ENCODE results near the gene EIF3J.
"Not testable (repeated sequence)": the region's sequence is repeated elsewhere in the genome, so short reads cannot be mapped to it uniquely, and the experiment has no call there.

The EIF3J gene

GRCh38 chr15:44542596-44542995, 5.6 kb downstream of the EIF3J start:
- DNase-seq, result no peak

GRCh38 chr15:44544745-44545144, 7.8 kb downstream of the EIF3J start:
- DNase-seq, result not testable (repeated sequence)

DNA sequence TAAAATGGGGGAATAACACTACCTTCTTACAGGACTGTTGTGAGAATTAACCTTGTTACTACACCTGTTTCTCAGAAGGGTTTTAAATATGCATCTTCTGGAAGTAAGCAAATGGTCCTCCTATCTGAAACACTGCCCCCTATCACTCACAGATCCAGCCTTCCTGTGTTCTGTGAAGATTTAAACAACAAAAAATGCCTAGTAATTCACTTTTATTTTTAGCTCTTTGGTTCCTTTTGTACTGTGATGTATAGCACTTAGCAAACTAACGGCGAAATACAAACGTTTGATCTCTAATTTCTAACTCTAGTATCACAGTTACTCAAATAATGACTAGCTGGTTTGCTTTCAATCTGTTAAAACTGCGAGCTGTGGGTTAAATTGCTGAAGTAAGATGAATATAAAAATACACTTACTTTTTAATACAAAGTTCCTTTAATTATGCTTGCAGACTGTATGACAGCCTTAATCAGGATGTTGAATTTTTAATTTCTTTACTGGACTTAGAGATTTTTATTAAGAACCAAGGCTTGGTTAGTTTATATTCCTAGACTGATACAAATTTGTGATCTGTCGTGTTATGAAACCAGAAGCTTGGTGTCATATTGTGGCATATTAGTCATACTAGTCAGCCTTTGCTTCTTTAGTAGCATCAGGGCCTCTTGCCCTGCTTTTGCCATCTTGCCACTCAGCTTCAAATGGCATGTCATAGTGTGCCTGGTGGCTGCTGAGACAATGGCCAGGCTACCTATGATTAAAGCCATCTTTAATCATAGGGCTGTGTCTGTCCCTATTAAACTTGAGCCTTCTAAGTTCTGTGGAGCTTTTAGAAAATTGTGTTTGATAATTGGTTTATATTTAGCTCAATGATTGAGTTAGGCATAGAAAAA, 9.2 kb downstream of the EIF3J start:
- DNase-seq, result no peak

- DNase-seq, result not testable (repeated sequence)
These were observed 12.2 kb downstream of the EIF3J start for GRCh38 chr15:44549152-44549551.

DNA sequence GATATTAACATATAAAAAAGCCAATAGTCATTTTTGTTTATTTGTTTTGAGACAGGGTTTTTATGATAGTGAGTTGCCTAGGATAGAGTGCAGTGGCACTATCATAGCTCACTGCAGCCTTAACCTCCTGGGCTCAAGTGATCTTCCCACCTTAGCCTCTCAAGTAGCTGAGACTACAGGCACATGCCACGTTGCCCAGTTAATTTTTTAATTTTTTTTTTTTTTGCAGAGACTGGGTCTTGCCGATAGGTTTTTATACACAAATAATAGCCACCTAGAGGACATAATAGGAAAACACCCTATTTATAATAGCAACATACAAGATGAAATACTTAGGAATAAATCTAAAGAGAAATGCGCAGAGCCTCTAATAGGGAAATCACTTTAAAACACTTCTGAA, 13.3 kb downstream of the EIF3J start:
- no peak for DNase-seq

DNA sequence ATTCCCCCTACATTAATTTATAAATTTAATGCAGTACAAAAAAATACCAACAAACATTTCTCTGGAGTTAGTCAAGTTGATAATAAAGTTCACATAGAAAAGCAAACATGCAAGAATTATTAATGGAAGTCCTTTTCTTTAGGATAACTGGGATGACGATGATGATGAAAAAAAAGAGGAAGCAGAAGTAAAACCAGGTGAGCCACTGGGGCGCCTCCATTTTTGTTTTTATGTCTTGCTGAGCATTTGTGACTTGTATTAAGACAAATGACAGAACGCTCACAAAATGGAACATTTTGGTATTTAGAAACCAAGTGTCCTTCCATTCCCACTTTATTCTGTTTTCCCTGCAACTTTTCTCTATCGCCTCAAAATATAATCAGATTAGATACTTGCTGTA, 13.8 kb downstream of the EIF3J start:
- no peak for DNase-seq

GRCh38 chr15:44554934-44555723, 18.2 kb downstream of the EIF3J start:
- DNase-seq, result no peak

- DNase-seq, result not testable (repeated sequence)
These were observed 24.0 kb downstream of the EIF3J start for GRCh38 chr15:44560926-44561325.

DNA sequence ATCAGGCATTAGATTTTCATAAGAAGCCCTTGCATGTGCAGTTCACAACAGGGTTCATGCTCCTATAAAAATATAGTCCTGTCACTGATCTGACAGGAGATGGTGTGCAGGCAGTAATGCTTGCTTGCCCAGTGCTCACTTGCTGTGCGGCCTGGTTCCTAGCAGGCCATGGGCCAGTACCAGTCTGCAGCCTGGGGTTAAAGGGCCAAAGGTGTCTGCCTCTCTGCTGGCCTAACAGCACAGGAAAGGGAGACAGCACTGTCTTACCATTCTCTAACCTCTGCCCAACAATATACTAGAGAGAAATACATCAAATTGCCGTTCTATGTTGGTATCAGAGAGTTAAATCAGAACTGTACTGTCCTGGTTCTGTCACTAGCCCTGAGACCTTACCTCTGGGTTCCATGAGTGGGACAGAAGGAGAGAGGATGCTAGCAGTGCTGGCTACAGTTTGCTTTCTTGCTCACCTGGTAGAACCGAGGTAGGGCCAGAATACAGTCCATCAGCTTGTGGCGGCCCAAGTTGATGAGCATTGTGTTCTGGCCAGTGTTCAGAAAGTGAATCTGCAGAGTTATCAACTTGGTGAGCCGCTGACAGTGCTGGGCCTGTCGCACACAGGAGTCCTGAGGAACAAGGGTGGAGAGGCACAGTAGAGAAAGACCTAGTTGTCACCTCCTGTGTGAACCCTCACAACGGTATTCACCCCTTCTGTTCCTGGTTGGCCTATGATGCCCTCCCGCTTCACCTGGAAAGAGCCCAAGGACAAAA, 28.6 kb downstream of the EIF3J start:
- DNase-seq, result no peak

DNA sequence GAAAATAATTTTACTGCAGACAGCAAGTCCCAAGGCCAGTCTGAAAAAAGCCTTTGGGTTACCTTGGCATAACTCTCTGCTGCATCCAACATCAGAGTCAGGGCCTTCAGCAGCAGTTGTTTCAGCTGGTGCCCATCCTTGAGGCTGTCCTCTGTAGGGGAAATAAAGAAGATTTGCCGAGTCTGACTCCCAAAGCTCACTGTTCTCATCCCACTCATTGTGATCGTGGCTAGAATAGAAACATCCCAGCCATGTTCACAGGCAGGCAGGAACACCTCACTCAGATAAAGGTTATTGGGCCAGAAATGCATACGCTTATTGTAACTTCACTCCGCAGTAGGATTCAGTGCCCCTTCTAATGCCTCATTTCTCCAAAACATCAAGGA, 29.2 kb downstream of the EIF3J start:
- DNase-seq, result no peak

- no peak for DNase-seq
These were observed 31.4 kb downstream of the EIF3J start for GRCh38 chr15:44568338-44568737.

DNA sequence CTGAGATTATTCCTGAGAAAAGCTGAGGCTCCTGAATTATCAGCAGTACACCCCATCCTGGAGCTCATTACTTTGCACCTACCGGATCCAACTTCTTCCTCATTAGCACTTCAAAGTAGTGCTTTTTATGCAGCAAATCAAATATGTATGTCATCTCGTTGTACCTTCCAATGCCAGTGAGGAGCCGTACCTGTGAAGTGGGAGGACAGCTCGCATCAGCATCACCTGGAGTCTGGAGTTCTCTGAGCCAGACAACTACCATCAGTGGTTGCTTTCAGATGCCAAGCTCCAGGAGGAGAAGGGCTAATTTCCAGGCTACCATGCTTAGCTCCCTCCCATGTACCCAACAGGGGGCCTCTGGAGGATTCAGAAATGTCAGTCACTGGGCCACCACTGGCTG, 32.4 kb downstream of the EIF3J start:
- DNase-seq, result no peak

- no peak for DNase-seq
These were observed 33.4 kb downstream of the EIF3J start for GRCh38 chr15:44570361-44570760.

DNA sequence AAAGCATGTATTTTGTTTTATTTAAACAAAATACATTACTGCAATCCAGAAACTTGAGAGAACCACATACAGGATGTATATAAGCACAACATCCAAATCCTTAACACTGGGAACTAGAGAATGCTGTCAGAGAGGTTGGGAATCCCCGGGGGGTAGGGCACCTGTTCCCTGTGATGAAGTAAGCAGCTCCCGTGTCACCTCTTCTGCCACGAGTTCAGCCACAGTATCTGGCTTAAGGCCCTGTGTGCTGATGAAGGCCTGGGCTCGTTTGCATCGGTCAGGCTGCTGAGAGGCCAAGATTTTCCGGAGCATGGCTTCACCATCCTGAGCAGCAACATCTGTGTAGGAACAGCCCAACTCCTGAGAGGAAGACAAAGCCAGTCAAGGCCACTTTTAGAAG, 36.4 kb downstream of the EIF3J start:
- no peak for DNase-seq

DNA sequence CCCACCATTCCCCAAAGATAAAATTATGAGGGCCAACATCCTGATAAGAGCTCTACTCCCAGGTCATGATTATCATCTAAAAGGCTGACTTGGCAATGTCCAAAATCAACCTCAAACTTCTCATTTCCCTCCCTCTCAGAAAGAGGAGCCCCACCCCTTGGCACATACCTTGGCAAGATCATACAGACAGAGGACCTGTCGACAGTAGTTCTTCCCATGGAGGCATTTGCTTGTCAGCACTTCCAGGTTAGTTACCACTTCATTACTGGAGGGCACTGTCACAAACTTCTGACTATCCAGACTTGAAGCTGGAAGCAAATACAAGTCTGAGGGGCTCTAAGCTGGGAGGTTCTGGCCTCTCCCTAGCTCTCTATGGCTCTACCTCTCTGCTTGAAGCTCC, 37.8 kb downstream of the EIF3J start:
- DNase-seq, result no peak

GRCh38 chr15:44580105-44580504, 43.2 kb downstream of the EIF3J start:
- DNase-seq, result no peak

GRCh38 chr15:44584162-44584749, 47.3 kb downstream of the EIF3J start:
- DNase-seq, result no peak

DNA sequence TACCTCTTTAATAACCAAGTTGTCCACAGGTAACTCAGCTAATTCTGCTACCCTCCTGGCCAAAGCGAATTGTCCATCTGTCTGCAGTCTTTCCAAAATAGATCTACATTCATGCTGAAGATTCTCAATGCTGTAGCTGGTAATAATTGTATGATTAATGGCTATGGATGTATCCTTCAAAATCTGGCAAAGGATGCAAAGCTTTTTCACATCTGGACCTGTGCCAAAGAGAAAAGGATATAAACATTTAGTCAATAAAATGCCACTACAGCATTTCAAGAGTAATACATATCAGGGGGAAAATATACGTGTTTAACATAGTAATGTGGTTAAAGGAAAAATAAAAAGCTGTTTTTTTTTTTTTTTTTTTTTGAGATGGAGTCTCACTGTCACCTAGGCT, 48.7 kb downstream of the EIF3J start:
- DNase-seq, result no peak

- DNase-seq, result no peak
These were observed 51.6 kb downstream of the EIF3J start for GRCh38 chr15:44588541-44588940.

- no peak for DNase-seq
These were observed 54.4 kb downstream of the EIF3J start for GRCh38 chr15:44591326-44591725.

DNA sequence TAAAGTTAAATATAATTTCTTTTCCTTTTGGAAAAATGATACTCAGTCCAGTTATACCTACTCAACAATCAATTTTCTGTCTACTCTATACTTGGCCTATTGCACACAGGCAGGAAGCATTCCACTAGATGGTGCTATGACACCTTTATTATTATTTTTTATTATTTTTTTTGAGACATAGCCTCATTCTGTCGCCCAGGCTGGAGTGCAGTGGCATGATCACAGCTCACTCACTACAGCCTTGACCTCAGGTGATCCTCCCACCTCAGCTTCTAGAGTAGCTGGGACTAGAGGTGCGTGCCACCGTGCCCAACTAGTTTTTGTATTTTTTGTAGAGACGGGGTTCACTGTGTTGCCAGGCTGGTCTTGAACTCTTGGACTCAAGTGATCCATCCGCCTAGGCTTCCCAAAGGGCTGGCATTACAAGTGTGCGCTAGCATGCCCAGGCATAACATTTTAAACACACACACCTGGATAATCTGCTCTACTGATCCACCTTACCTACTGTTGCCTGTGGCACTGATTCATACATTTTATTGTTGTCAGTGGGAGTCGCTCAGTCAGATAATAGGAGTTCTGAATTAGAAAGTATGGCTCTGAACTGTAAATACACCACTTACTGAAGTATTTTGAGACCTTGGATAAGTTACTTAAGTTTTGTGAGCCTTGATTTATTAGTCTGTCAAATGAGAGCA, 56.2 kb downstream of the EIF3J start:
- DNase-seq, result no peak

- DNase-seq, result no peak
These were observed 58.3 kb downstream of the EIF3J start for GRCh38 chr15:44595246-44595645.

All from 8988T (cell line).